Measurements from ENCODE around the gene VEZT.

GRCh38 chr12:95262808-95263207 lies 45.2 kb downstream of the VEZT start:
- TF ChIP-seq POLR2A (IDR thresholded peaks at IDR 0.05) (no peak), POLR2AphosphoS5 (IDR thresholded peaks at IDR 0.05) (no peak)
- TF ChIP-seq, protein P1, sequence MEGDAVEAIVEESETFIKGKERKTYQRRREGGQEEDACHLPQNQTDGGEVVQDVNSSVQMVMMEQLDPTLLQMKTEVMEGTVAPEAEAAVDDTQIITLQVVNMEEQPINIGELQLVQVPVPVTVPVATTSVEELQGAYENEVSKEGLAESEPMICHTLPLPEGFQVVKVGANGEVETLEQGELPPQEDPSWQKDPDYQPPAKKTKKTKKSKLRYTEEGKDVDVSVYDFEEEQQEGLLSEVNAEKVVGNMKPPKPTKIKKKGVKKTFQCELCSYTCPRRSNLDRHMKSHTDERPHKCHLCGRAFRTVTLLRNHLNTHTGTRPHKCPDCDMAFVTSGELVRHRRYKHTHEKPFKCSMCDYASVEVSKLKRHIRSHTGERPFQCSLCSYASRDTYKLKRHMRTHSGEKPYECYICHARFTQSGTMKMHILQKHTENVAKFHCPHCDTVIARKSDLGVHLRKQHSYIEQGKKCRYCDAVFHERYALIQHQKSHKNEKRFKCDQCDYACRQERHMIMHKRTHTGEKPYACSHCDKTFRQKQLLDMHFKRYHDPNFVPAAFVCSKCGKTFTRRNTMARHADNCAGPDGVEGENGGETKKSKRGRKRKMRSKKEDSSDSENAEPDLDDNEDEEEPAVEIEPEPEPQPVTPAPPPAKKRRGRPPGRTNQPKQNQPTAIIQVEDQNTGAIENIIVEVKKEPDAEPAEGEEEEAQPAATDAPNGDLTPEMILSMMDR (IDR thresholded peaks at IDR 0.05) = no peak

All from gastroesophageal sphincter (tissue), 3 donors.